PFSK-1 (cell line): ENCODE measurements around the gene COX18.

Experiments
- POLR2AphosphoS5 ChIP-seq: IDR thresholded peaks from 2 replicates; pipeline ENCODE4 v1.6.1; 2012; ENCODE audit warnings: low read depth, mild to moderate bottlenecking, control low read depth, low read length, moderate library complexity
- SIN3A ChIP-seq: IDR thresholded peaks from 2 replicates; pipeline ENCODE4 v1.6.1; 2012; ENCODE audit warnings: mild to moderate bottlenecking, low read length, moderate library complexity, borderline replicate concordance; ENCODE audit not compliant: insufficient read depth
- TAF1 ChIP-seq: IDR thresholded peaks from 2 replicates; pipeline ENCODE4 v1.6.1; 2012; ENCODE audit warnings: low read length, control low read depth, borderline replicate concordance; ENCODE audit not compliant: insufficient read depth
- TF ChIP-seq, protein P1 (sequence below), 2 experiments: IDR thresholded peaks; 2 replicates each; pipeline versions ENCODE4 v1.6.1 to v1.8.0; 2011 to 2012; ENCODE audit warnings: low read depth in 2 of 2, low read length in 2 of 2, control low read depth in 1 of 2, inconsistent platforms in 1 of 2, mild to moderate bottlenecking in 1 of 2, moderate library complexity in 1 of 2; ENCODE audit not compliant: insufficient read depth in 1 of 2

DNA sequence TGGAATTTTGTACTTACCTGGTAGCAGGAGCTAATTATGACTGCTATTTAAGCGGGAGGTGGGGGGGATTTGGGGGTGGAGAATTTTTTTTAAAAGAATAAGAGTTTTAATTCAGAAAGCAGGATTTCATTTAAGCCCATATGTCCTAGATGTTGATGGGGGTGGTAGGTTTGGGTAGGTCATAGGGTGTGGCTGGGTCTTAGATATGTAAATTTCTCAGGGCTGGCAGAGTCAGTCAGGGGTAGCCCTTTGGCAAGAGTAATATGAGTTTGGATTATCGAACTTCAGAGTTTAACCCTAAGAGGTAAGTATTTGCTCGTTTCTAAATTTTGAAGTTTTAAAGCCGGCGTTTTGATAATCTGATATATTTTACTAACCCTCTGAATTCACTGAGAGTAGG lies 35.2 kb upstream of the COX18 start:
- TF ChIP-seq TAF1, result no peak
- TF ChIP-seq POLR2AphosphoS5, result no peak
- TF ChIP-seq, protein P1, sequence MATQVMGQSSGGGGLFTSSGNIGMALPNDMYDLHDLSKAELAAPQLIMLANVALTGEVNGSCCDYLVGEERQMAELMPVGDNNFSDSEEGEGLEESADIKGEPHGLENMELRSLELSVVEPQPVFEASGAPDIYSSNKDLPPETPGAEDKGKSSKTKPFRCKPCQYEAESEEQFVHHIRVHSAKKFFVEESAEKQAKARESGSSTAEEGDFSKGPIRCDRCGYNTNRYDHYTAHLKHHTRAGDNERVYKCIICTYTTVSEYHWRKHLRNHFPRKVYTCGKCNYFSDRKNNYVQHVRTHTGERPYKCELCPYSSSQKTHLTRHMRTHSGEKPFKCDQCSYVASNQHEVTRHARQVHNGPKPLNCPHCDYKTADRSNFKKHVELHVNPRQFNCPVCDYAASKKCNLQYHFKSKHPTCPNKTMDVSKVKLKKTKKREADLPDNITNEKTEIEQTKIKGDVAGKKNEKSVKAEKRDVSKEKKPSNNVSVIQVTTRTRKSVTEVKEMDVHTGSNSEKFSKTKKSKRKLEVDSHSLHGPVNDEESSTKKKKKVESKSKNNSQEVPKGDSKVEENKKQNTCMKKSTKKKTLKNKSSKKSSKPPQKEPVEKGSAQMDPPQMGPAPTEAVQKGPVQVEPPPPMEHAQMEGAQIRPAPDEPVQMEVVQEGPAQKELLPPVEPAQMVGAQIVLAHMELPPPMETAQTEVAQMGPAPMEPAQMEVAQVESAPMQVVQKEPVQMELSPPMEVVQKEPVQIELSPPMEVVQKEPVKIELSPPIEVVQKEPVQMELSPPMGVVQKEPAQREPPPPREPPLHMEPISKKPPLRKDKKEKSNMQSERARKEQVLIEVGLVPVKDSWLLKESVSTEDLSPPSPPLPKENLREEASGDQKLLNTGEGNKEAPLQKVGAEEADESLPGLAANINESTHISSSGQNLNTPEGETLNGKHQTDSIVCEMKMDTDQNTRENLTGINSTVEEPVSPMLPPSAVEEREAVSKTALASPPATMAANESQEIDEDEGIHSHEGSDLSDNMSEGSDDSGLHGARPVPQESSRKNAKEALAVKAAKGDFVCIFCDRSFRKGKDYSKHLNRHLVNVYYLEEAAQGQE (IDR thresholded peaks at IDR 0.05; ENCODE audit: insufficient read depth in 1 of 2, low read depth in 2 of 2, low read length in 2 of 2), result no peak
- no peak for TF ChIP-seq SIN3A
